Endothelial cell of hepatic sinusoid (primary cell): ENCODE results near the gene PACRGL.

Experiments
- in situ Hi-C: cut with HindIII; loops from 2 replicates; pipeline ENCODE4 v1.10.0; 2017; ENCODE audit warnings: low sequenced_read_pairs

Gene PACRGL

GRCh38 chr4:20700007-20700761, at the start of gene PACRGL:
TSS of gene PACRGL (plus strand) at chr4:20700458. CDS start at chr4:20704482, 4,024 bp downstream.
- in situ Hi-C loops: no loop called here

GRCh38 chr4:20652226-20652885, 47.9 kb upstream of the PACRGL start:
- in situ Hi-C loops: no loop called here

GRCh38 chr4:20658456-20658855, 41.8 kb upstream of the PACRGL start:
- in situ Hi-C loops: no loop called here

GRCh38 chr4:20662851-20663250, 37.4 kb upstream of the PACRGL start:
- in situ Hi-C loops: no loop called here

GRCh38 chr4:20666012-20666860, 34.0 kb upstream of the PACRGL start:
- in situ Hi-C loops: no loop called here

GRCh38 chr4:20672262-20672661, 28.0 kb upstream of the PACRGL start:
- in situ Hi-C loops: no loop called here

- in situ Hi-C loops: no loop called here
These were observed 24.5 kb upstream of the PACRGL start for GRCh38 chr4:20675786-20676185.

- in situ Hi-C loops: no loop called here
These were observed 23.6 kb upstream of the PACRGL start for GRCh38 chr4:20676501-20677197.

GRCh38 chr4:20678400-20678799, 21.9 kb upstream of the PACRGL start:
- in situ Hi-C loops: no loop called here

- in situ Hi-C loops: no loop called here
These were observed 20.3 kb upstream of the PACRGL start for GRCh38 chr4:20679951-20680350.

GRCh38 chr4:20680736-20681135, 19.5 kb upstream of the PACRGL start:
- in situ Hi-C loops: no loop called here

- in situ Hi-C loops: no loop called here
These were observed 19.0 kb upstream of the PACRGL start for GRCh38 chr4:20681271-20681670.

GRCh38 chr4:20682853-20683252, 17.4 kb upstream of the PACRGL start:
- in situ Hi-C loops: no loop called here

- in situ Hi-C loops: no loop called here
These were observed 16.5 kb upstream of the PACRGL start for GRCh38 chr4:20683766-20684165.

- in situ Hi-C loops: no loop called here
These were observed 15.2 kb upstream of the PACRGL start for GRCh38 chr4:20684852-20685763.

GRCh38 chr4:20687864-20688263, 12.4 kb upstream of the PACRGL start:
- in situ Hi-C loops: no loop called here

GRCh38 chr4:20696815-20697214, 3.4 kb upstream of the PACRGL start:
- in situ Hi-C loops: no loop called here

GRCh38 chr4:20698382-20698781, 1.9 kb upstream of the PACRGL start:
- in situ Hi-C loops: no loop called here

GRCh38 chr4:20698820-20699219, 1.4 kb upstream of the PACRGL start:
- in situ Hi-C loops: no loop called here

- in situ Hi-C loops: no loop called here
These were observed 11.1 kb downstream of the PACRGL start for GRCh38 chr4:20711335-20711734.
